Activated CD8-positive, alpha-beta memory T cell treated with anti-CD3 and anti-CD28 coated beads for 36 hours (primary cell): ENCODE results near the gene FOXP4. TPM values are rescaled to one million over a fixed set of nuclear protein-coding genes. Genes with fewer than 3 reads are reported as not detected.

ENCODE experiments used
- CTCF ChIA-PET: fragments of 350-600 bp; sonication (Branson Sonifier 250); formaldehyde crosslinking; loops from one replicate; lab custom pipeline; 2021; ENCODE audit warnings: antibody characterized with exemption; lab: Charles Lee
- POLR2A ChIA-PET: fragments of 350-600 bp; sonication (Branson Sonifier 250); formaldehyde crosslinking; loops from one replicate; lab custom pipeline; 2021; ENCODE audit warnings: antibody characterized with exemption; lab: Charles Lee
- total RNA-seq, 2 experiments: library from RNA; stranded (reverse); gene quantifications; one replicate each; pipeline ENCODE4 v1.2.3, GENCODE V29; 2021

The FOXP4 gene
- total RNA-seq, 2 experiments from 2014 or later = 21.0 to 23.6 TPM

GRCh38 chr6:41539204-41539603 lies 7.0 kb upstream of the FOXP4 start:
- POLR2A ChIA-PET = no interaction called here

GRCh38 chr6:41541364-41541763 lies 4.8 kb upstream of the FOXP4 start:
- POLR2A ChIA-PET = no interaction called here
- CTCF ChIA-PET = no interaction called here

More at GRCh38 chr6:41539204-41539603, 7.0 kb upstream of the FOXP4 start:
- CTCF ChIA-PET = interaction anchor here (0.6 to 1.7 kb wide), 2 partner anchors 9 to 243 kb away, joined by 3 read pairs; no protein-coding TSS in a partner anchor

DNA sequence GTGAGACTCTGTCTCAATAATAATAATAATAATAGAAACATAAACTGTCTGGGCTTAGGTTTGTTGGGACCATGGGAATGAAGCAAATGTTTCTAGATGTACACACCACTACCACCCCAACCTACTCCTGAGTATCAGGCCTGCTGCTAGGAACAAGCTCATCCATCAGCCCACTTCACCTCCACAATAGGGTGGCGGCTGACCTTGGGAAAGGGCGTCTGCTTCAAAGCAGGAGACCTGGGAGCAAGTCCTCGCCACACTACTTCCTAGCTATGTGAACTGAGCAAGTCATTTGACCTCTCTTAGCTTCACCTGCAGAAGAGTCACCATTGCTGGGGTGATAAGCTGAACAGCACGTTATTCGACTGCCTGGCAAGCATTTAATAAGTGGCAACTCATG lies 3.1 kb upstream of the FOXP4 start:
- POLR2A ChIA-PET = interaction anchor here (1.9 kb wide), 1 partner anchor 11 kb away, joined by 7 read pairs; no protein-coding TSS in a partner anchor
- CTCF ChIA-PET = no interaction called here

- ChIA-PET POLR2A (no interaction called here), CTCF (interaction anchor here (1.3 kb wide), 1 partner anchor 9 kb away, joined by 3 read pairs; no protein-coding TSS in a partner anchor)
Observed at GRCh38 chr6:41545247-41545702, 906 bp upstream of the FOXP4 start.

GRCh38 chr6:41546475-41546865 lies 289 bp downstream of the FOXP4 start:
- POLR2A ChIA-PET = interaction anchor here (1.1 to 1.5 kb wide), 2 partner anchors 14 to 15 kb away, joined by 4 to 15 read pairs; no protein-coding TSS in a partner anchor
- CTCF ChIA-PET = no interaction called here

DNA sequence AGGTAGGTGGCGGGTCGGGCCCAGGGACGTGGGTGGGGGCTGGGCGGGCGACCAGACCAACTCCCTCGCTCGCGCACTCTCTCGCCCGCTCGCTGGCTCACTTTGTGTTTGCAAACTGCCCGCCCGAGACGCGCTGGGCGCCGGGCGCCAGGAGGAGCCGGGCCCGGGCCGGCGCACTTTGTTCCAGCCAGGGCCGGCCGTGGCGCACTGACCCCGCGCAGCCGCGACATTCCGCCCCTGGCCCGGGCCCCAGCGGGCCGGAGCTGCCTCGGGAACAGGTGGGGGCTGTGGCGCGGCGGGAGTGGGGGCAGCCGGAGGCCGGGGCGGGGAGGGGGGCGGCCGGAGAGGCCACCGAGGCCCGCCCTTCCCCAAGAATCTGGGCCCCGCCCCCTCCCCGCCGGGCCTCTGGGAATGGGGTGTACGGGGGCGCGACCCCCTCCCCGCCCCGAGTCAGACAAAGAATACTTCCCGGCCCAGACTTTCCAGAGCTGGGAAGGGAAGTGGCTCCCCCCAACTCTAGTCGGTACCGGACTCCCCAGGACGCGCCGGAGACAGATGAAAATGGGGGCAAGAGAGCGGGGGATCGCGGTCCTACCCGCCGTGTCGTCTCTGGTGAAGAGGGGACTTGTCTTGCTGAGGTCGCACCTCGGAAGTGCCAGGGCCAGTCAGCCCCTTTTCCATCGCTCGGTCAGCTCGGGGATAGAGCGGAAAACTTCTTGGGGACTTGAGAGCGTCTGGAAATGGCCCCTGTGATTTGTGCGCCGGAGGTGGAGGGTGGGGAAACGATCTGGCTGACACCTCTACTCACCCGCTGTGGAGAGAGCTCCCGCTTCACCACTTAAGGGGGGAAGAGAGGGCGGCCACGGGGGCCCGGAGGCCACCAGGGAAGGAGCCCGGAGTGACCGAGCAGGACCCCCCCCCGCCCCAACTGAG lies 951 bp downstream of the FOXP4 start:
- POLR2A ChIA-PET = interaction anchor here (1.1 to 1.5 kb wide), 2 partner anchors 14 to 15 kb away, joined by 4 to 15 read pairs; no protein-coding TSS in a partner anchor
- CTCF ChIA-PET = no interaction called here

GRCh38 chr6:41547799-41548097 lies 1.6 kb downstream of the FOXP4 start:
- POLR2A ChIA-PET = no interaction called here
- CTCF ChIA-PET = interaction anchor here (1.1 kb wide), 1 partner anchor 8 kb away, joined by 3 read pairs; no protein-coding TSS in a partner anchor

DNA sequence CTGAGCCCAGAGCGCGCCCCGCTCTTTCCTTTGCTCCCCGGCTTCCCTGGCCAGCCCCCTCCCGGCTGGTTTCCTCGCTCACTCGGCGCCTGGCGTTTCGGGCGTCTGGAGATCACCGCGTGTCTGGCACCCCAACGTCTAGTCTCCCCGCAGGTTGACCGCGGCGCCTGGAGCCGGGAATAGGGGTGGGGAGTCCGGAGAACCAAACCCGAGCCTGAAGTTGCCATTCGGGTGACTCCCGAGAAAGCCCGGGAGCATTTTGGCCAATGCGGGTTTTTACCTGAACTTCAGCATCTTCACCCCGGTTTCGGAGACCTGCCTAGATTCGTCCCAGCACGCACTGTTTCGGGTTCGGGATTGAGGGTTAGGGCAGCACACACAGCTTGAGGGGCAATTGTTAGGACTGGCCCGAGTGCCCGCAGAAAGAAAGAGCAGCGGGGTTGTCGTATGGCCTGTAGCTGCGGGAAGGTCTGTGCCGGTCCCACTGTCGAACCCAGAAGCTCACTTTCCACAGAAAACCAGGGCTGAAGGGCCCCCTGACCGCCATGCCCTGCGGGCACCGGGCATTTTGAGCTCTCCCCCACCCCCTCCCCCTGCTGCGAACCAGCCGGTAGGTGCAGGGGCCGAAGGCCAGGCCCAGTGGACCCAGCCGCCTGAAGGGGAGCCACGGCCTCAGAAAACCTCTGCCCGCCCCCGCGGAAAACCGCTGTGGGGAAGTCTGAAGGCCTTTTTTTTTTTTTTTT lies 2.1 kb downstream of the FOXP4 start:
- ChIA-PET POLR2A (no interaction called here), CTCF (interaction anchor here (0.7 to 1.1 kb wide), 2 partner anchors 8 to 80 kb away, joined by 3 read pairs; no protein-coding TSS in a partner anchor)

GRCh38 chr6:41548841-41549642 lies 2.9 kb downstream of the FOXP4 start:
- CTCF ChIA-PET = interaction anchor here (0.7 to 1.1 kb wide), 2 partner anchors 9 to 81 kb away, joined by 3 read pairs; no protein-coding TSS in a partner anchor
- POLR2A ChIA-PET = no interaction called here

- POLR2A ChIA-PET = no interaction called here
- CTCF ChIA-PET = no interaction called here
Observed at GRCh38 chr6:41549673-41550072, 3.5 kb downstream of the FOXP4 start.

- CTCF ChIA-PET = no interaction called here
- POLR2A ChIA-PET = no interaction called here
Observed at GRCh38 chr6:41551086-41551700, 5.0 kb downstream of the FOXP4 start.

GRCh38 chr6:41551857-41552256 lies 5.7 kb downstream of the FOXP4 start:
- POLR2A ChIA-PET = no interaction called here
- CTCF ChIA-PET = no interaction called here

- CTCF ChIA-PET = no interaction called here
- POLR2A ChIA-PET = no interaction called here
Observed at GRCh38 chr6:41552723-41553122, 6.5 kb downstream of the FOXP4 start.

- CTCF ChIA-PET = no interaction called here
Observed at GRCh38 chr6:41553405-41553999, 7.3 kb downstream of the FOXP4 start.

DNA sequence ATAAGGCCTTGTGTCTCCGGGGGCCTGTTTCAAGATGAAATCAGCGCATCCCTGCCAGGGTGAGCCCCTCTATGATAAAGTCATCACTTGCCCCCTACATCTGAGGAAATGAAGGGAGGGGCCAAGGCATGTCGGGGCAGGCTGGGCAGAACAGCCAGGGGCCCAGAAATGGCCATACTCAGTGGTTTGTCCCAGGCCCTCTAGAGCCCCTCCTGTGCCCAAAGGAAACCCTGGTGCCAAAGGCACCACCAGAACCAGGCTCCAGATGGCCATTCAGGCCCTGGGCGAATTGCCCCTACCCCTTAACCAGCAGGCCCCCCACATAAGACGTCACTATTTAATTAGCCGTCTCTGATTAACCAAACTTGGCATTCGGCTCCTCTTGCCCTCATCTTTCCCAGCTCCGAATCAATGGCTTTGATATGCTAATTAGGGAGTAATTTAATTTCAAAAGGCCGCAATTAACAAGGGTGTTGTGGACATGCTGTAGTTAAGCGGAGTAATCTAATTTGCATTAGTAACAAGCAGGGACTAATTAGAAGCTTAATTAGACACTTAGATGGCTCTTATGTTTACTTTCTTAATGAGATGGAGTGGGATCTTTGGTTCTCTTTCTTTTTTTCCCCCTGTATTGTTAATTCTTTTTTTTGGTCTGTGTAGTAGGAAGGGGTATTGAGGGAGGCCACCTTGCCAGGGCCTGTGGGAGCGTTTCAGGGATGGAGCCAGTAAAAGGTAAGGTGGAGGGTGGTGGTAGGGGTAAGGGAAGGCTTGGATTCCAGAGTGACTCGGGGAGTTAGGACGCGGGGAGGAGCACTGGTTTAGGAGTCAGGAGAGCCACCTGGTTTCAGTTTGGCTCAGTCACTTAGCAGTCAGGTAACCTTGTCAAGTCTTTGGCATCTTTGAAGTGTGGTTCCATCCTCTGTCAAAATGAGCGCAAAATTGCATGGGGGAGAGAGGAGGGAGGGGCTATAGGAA lies 9.4 kb downstream of the FOXP4 start:
- ChIA-PET POLR2A (no interaction called here), CTCF (interaction anchor here (1.4 kb wide), 1 partner anchor 23 kb away, joined by 3 read pairs; no protein-coding TSS in a partner anchor)

More at GRCh38 chr6:41553405-41553999, 7.3 kb downstream of the FOXP4 start:
- POLR2A ChIA-PET = no interaction called here

GRCh38 chr6:41557335-41557734 lies 11.2 kb downstream of the FOXP4 start:
- ChIA-PET CTCF (interaction anchor here (1.4 kb wide), 1 partner anchor 24 kb away, joined by 3 read pairs; no protein-coding TSS in a partner anchor), POLR2A (no interaction called here)
